K562 (cell line): ENCODE measurements around the gene MTPN. TPM values are rescaled to one million over a fixed set of nuclear protein-coding genes. Genes with fewer than 3 reads are reported as not detected.
A peak's percentile ranks its signal among the peaks of the same experiment; 100 is the strongest.

Experiments used
- CHD7 ChIP-seq: fragments of 200-600 bp; sonication (generic); IDR thresholded peaks from one replicate; pipeline ENCODE4 v1.6.1; 2012; ENCODE audit warnings: mild to moderate bottlenecking, low read depth, low read length, inconsistent platforms
- MBD1 ChIP-seq: fragments of 250-450 bp; sonication (Bioruptor Pico); IDR thresholded peaks from 2 replicates; pipeline ENCODE4 v1.8.0; 2022; ENCODE audit warnings: inconsistent platforms
- polyA plus RNA-seq, 8 experiments: library from polyadenylated mRNA; depleted of rRNA in 4 of 8; stranded (reverse) in 5 of 8; unstranded in 3 of 8; fragments of >200 nt; fragmentation: Nextera tagmentation in 2 of 8; fragmentation: Illumina TruSeq in 1 of 8; extraction: Ambion mirVana in 2 of 8; extraction: Trizol in 1 of 8; gene quantifications; 2 replicates each; pipeline versions ENCODE4 v1.2.1 to v1.2.3, GENCODE V29; 2011 to 2014; ENCODE audit warnings: inconsistent platforms in 1 of 8, missing spikeins in 1 of 8
- total RNA-seq, 7 experiments: library from RNA; depleted of rRNA in 6 of 7; stranded (reverse); fragments of >200 nt in 6 of 7; fragmentation: Illumina TruSeq in 2 of 7; extraction: Trizol in 2 of 7; gene quantifications; 2 replicates each; pipeline versions ENCODE4 v1.2.1 to v1.2.3, GENCODE V29; 2011 to 2021; ENCODE audit warnings: low replicate concordance in 1 of 7

The MTPN gene
- total and polyA plus RNA-seq, 9 of the 15 experiments (the other 6 are each of a cell fraction or from before 2014, with no cell fraction given), result 68.5 to 261 (median 156) TPM

GRCh38 chr7:135940077-135941075 lies 36.8 kb downstream of the MTPN start (continued):
- TF ChIP-seq CHD7 (no peak), MBD1 (0 out of 2 replicates have a peak, but pooled peaks have one; percentile 35)
